ENCODE data around the gene SUOX. TPM values are rescaled to one million over a fixed set of nuclear protein-coding genes. Genes with fewer than 3 reads are reported as not detected.
"Not testable (repeated sequence)": the region's sequence is repeated elsewhere in the genome, so short reads cannot be mapped to it uniquely, and the experiment has no call there.

Gene SUOX
- total RNA-seq, 4 donors from 2014 or later = 14.5 to 43.0 (median 22.9) TPM

DNA sequence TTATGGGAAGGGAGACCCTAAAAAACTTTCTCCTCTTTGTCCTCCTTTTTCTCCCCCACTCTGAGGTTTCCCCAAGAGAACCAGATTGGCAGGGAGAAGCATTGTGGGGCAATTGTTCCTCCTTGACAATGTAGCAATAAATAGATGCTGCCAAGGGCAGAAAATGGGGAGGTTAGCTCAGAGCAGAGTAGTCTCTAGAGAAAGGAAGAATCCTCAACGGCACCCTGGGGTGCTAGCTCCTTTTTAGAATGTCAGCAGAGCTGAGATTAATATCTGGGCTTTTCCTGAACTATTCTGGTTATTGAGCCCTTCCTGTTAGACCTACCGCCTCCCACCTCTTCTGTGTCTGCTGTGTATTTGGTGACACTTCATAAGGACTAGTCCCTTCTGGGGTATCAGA lies 40.1 kb downstream of the SUOX start:
- no peak for ATAC-seq (ENCODE audit: low FRiP score)
- DNase-seq (ENCODE audit: low spot score) = no peak
- TF ChIP-seq, protein P1, sequence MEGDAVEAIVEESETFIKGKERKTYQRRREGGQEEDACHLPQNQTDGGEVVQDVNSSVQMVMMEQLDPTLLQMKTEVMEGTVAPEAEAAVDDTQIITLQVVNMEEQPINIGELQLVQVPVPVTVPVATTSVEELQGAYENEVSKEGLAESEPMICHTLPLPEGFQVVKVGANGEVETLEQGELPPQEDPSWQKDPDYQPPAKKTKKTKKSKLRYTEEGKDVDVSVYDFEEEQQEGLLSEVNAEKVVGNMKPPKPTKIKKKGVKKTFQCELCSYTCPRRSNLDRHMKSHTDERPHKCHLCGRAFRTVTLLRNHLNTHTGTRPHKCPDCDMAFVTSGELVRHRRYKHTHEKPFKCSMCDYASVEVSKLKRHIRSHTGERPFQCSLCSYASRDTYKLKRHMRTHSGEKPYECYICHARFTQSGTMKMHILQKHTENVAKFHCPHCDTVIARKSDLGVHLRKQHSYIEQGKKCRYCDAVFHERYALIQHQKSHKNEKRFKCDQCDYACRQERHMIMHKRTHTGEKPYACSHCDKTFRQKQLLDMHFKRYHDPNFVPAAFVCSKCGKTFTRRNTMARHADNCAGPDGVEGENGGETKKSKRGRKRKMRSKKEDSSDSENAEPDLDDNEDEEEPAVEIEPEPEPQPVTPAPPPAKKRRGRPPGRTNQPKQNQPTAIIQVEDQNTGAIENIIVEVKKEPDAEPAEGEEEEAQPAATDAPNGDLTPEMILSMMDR (IDR thresholded peaks at IDR 0.05) = no peak

DNA sequence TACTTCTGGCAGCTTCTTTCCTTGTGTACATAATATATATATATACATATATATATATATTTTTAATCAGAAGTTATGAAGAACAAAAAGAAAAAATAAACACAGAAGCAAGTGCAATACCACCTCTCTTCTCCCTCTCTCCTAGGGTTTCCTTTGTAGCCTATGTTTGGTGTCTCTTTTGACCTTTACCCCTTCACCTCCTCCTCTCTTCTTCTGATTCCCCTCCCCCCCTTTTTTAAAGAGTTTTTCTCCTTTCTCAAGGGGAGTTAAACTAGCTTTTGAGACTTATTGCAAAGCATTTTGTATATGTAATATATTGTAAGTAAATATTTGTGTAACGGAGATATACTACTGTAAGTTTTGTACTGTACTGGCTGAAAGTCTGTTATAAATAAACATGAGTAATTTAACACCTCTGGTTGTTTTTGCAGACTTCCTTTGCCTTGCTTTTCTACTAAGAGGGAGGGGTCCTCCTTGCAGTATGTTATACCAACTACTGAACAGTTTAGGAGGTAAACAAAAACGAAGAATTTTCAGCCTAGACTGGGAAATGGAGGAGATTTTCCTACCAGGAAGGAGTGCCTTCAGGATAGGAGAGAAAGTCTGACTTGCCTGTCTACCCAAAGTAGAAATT lies 41.1 kb downstream of the SUOX start:
- TF ChIP-seq, protein P1 (IDR thresholded peaks at IDR 0.05) = no peak
- ATAC-seq (ENCODE audit: low FRiP score) (no peak), DNase-seq (ENCODE audit: low spot score) (no peak)

DNA sequence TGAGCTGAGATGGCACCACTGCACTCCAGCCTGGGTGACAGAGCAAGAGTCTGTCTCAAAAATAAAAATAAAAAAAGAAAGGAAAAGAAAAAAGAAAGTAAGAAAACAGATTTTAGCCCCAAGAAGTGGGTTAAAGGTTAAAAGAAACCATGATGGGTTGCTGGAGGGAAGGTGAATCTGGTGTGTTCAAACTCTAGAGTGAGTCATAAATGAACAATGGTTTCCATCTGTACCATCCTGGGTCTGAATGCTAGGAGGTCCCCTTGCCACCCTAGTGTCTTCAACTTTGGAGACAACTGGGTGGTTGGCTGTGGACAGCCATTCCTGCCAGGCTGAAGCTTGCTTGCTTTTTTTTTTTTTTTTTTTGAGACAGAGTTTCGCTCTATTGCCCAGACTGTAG lies 43.1 kb downstream of the SUOX start:
- DNase-seq (ENCODE audit: low spot score) (no peak), ATAC-seq (ENCODE audit: low FRiP score) (no peak)
- TF ChIP-seq, protein P1 (IDR thresholded peaks at IDR 0.05) = no peak

DNA sequence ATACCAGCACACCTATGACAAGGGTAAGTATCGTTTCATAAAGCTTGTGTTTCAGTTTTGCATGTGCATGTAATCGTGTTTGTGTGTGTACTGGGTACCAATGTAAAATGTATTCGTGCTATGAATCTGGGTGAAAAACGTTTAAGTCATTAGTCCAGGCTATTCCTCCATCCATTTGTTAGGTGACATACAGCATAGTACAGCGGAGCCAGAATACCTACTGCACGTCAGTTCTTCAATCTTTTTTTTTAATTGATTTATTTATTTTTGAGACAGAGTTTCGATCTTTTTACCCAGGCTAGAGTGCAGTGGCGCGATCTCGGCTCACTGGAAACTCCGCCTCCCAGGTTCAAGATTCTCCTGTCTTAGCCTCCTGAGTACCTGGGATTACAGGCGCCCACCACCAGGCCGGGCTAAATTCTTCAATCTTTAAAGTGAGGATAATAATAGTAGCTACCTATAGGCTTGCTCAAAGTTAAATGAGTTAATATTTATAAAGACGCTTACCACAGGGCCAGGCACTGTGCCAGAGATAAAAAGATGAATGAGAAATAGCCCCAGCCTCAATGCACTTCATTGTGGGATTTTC lies 44.0 kb downstream of the SUOX start:
- no peak for ATAC-seq (ENCODE audit: low FRiP score)
- DNase-seq (ENCODE audit: low spot score) = no peak
- TF ChIP-seq, protein P1 (IDR thresholded peaks at IDR 0.05) = no peak

DNA sequence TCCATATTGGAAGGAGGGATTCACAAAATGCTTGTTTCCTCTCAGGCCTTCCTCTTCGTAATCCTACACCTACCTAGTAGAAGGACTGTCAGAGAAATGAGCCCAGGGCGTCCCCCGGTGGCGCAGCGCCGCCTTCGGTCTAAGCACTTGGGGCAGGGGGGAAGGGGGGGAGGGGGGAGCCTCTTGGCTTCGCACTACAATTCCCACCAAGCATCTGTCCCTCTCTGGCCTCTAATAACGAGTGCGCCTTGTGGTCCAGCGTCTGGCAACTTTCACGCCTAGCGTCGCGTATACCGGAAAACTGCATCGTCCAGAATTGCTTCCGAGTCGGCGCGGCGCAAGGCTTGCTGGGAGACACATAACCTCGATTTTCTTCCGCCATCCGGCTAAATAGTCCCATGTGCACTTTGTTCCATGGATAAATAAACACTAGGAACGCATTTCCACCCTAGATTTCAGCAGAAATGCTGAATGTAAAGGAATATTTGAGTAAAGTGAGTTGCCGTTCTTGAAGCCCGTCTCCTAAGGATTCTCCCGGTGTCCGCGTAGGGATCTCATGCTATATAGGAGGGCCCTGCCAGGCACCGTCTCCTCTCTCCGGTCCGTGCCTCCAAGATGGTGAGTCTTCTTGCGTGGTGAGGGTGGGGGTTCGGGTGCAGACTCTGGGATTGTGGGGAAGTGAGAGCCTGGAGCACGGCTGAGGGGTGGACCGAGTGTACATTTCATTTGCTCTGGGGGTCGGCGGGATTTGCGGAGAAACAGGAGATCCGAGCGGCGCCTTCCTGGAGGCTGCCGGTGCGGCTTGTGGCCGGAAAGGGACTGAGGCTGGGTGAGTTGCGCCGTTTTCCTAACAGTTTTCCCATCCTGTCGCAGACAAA lies 44.7 kb downstream of the SUOX start, which contains the start of gene RPS26:
RPS26 (plus strand) TSS at position 367 of the 878 bp plus-strand sequence; CDS start at position 616, 249 bp downstream.
- ATAC-seq (ENCODE audit: low FRiP score) = peak; percentile 97
- TF ChIP-seq, protein P1 (IDR thresholded peaks at IDR 0.05) = no peak

DNA sequence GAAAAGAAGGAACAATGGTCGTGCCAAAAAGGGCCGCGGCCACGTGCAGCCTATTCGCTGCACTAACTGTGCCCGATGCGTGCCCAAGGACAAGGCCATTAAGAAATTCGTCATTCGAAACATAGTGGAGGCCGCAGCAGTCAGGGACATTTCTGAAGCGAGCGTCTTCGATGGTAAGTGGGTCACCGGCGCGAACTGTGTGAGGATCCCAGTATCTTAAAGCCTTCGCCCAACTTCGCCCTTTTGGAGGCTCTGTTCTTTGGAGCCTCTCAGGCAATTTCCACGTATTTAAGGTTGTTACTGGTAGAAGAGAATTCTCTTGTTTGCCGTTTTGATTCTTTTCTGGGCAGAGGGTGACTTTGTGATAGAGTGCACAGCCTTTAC lies 45.3 kb downstream of the SUOX start:
- DNase-seq (ENCODE audit: low spot score); ATAC-seq (ENCODE audit: low FRiP score): not testable (repeated sequence)

More for the DNA sequence above, 44.7 kb downstream of the SUOX start, which contains the start of gene RPS26:
- DNase-seq (ENCODE audit: low spot score) = peak; percentile 84

DNA sequence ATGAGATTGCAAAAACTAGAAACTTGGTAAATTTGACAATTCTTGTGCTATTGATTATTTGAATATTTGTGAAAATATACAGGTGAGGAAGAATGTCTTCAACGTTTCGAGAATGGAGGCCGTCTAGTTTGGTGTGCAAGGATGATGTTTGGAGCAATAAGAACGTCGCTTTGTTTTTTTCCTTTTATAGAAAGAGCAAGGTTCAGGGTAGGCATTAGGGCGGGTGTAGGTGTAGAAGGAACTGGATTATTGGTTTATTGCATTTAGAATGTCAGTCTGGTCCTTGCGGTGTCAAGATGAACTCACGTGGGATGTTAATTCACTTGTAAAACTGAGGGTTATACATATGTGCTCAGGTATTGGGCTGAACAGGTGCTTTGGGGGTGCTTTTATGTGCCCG lies 45.8 kb downstream of the SUOX start:
- DNase-seq (ENCODE audit: low spot score) (no peak), ATAC-seq (ENCODE audit: low FRiP score) (no peak)
- TF ChIP-seq, protein P1 (IDR thresholded peaks at IDR 0.05) = no peak
